CD4-positive, alpha-beta T cell treated with Interleukin-12 subunit alpha and Interleukin-12 subunit beta, for 1 hour (primary cell): ENCODE results near the gene FMNL3.

Experiments
- DNase-seq: peaks from one replicate; pipeline ENCODE4 v3.0.0-alpha.2; 2020

The FMNL3 gene

GRCh38 chr12:49649892-49650291, 57.3 kb downstream of the FMNL3 start:
- no peak for DNase-seq

- DNase-seq, result no peak
Measured at GRCh38 chr12:49649445-49649844, 57.8 kb downstream of the FMNL3 start.

GRCh38 chr12:49648712-49649003, 58.5 kb downstream of the FMNL3 start:
- no peak for DNase-seq

- no peak for DNase-seq
Measured at GRCh38 chr12:49647827-49648711, 59.1 kb downstream of the FMNL3 start.

GRCh38 chr12:49646871-49647654, 60.1 kb downstream of the FMNL3 start:
- DNase-seq, result no peak

- DNase-seq, result no peak
Measured at GRCh38 chr12:49646331-49646830, 60.8 kb downstream of the FMNL3 start.

- no peak for DNase-seq
Measured at GRCh38 chr12:49645146-49646039, 61.8 kb downstream of the FMNL3 start.

GRCh38 chr12:49644620-49644994, 62.6 kb downstream of the FMNL3 start:
- peak; percentile 87 for DNase-seq

GRCh38 chr12:49643961-49644619, 63.1 kb downstream of the FMNL3 start:
- DNase-seq, result no peak

GRCh38 chr12:49643135-49643534, 64.1 kb downstream of the FMNL3 start:
- no peak for DNase-seq

- no peak for DNase-seq
Measured at GRCh38 chr12:49642370-49642802, 64.8 kb downstream of the FMNL3 start.

GRCh38 chr12:49641748-49642369, 65.3 kb downstream of the FMNL3 start:
- DNase-seq, result no peak

- DNase-seq, result peak; percentile 68
Measured at GRCh38 chr12:49636979-49637755, 70.0 kb downstream of the FMNL3 start.

GRCh38 chr12:49636574-49636973, 70.6 kb downstream of the FMNL3 start:
- no peak for DNase-seq

- DNase-seq, result no peak
Measured at GRCh38 chr12:49635656-49636055, 71.5 kb downstream of the FMNL3 start.

- DNase-seq, result no peak
Measured at GRCh38 chr12:49635036-49635435, 72.2 kb downstream of the FMNL3 start.

GRCh38 chr12:49633703-49634345, 73.4 kb downstream of the FMNL3 start:
- no peak for DNase-seq

GRCh38 chr12:49632986-49633702, 74.1 kb downstream of the FMNL3 start:
- DNase-seq, result no peak

- no peak for DNase-seq
Measured at GRCh38 chr12:49632401-49632800, 74.8 kb downstream of the FMNL3 start.
